DND-41 (cell line): ENCODE data around the gene KLHDC7B.
A peak's percentile ranks its signal among the peaks of the same experiment; 100 is the strongest.

Experiments
- ATAC-seq: fragments of 200-7000 bp; cut with Tn5 transposase; 3 replicates; pipeline ENCODE4 v1.9.1; 2021; ENCODE audit warnings: low read depth; ENCODE audit not compliant: insufficient read depth
- DNase-seq: peaks from one replicate; pipeline ENCODE4 v3.0.0-alpha.2; 2020
- H2AFZ ChIP-seq: 2 replicates; pipeline ENCODE4 v1.6.0; 2012; ENCODE audit warnings: low read depth, low read length
- H3K27ac ChIP-seq: 2 replicates; pipeline ENCODE4 v1.5.1; 2012; ENCODE audit warnings: low read length, inconsistent platforms
- H3K27me3 ChIP-seq: fragments of 200-600 bp; sonication (generic); 2 replicates; pipeline ENCODE4 v1.6.0; 2012; ENCODE audit warnings: low read length, mild to moderate bottlenecking, inconsistent platforms; ENCODE audit not compliant: insufficient read depth, poor library complexity
- H3K36me3 ChIP-seq: 2 replicates; pipeline ENCODE4 v1.5.1; 2012; ENCODE audit warnings: low read length, inconsistent platforms; ENCODE audit not compliant: insufficient read depth
- H3K4me1 ChIP-seq: 2 replicates; pipeline ENCODE4 v1.5.1; 2012; ENCODE audit warnings: mild to moderate bottlenecking, low read length; ENCODE audit not compliant: insufficient read depth
- H3K4me2 ChIP-seq: 2 replicates; pipeline ENCODE4 v1.6.0; 2012; ENCODE audit warnings: mild to moderate bottlenecking, moderate library complexity, low read length, inconsistent platforms; ENCODE audit not compliant: insufficient read depth
- H3K4me3 ChIP-seq, 2 experiments: fragments of 200-600 bp in 1 of 2; shearing (Covaris generic) in 1 of 2; 2 replicates each; pipeline ENCODE4 v1.5.1; 2012 to 2016; ENCODE audit warnings: inconsistent platforms in 2 of 2, low read length in 2 of 2, mild to moderate bottlenecking in 2 of 2, low read depth in 1 of 2, moderate library complexity in 1 of 2
- H3K79me2 ChIP-seq: 2 replicates; pipeline ENCODE4 v1.6.0; 2012; ENCODE audit warnings: low read length, inconsistent platforms; ENCODE audit not compliant: insufficient read depth
- H3K9ac ChIP-seq: 2 replicates; pipeline ENCODE4 v1.6.0; 2012; ENCODE audit warnings: low read depth, mild to moderate bottlenecking, inconsistent platforms, low read length, moderate library complexity
- H3K9me3 ChIP-seq: 2 replicates; pipeline ENCODE4 v1.5.1; 2012; ENCODE audit warnings: low read length, moderate library complexity, mild to moderate bottlenecking, inconsistent platforms; ENCODE audit not compliant: insufficient read depth, severe bottlenecking
- H4K20me1 ChIP-seq: 2 replicates; pipeline ENCODE4 v1.6.0; 2012; ENCODE audit warnings: low read length; ENCODE audit not compliant: insufficient read depth
- EZH2 ChIP-seq: IDR thresholded peaks from 3 replicates; pipeline ENCODE4 v1.6.1; 2012; ENCODE audit warnings: borderline replicate concordance, low read depth, mild to moderate bottlenecking, moderate library complexity, low read length, inconsistent platforms; ENCODE audit not compliant: severe bottlenecking
- TF ChIP-seq, protein P1 (sequence below): IDR thresholded peaks from 2 replicates; pipeline ENCODE4 v1.5.1; 2012; ENCODE audit warnings: borderline replicate concordance, low read length, moderate library complexity, mild to moderate bottlenecking; ENCODE audit not compliant: poor library complexity, severe bottlenecking; ENCODE audit errors: extremely low read depth

KLHDC7B gene

DNA sequence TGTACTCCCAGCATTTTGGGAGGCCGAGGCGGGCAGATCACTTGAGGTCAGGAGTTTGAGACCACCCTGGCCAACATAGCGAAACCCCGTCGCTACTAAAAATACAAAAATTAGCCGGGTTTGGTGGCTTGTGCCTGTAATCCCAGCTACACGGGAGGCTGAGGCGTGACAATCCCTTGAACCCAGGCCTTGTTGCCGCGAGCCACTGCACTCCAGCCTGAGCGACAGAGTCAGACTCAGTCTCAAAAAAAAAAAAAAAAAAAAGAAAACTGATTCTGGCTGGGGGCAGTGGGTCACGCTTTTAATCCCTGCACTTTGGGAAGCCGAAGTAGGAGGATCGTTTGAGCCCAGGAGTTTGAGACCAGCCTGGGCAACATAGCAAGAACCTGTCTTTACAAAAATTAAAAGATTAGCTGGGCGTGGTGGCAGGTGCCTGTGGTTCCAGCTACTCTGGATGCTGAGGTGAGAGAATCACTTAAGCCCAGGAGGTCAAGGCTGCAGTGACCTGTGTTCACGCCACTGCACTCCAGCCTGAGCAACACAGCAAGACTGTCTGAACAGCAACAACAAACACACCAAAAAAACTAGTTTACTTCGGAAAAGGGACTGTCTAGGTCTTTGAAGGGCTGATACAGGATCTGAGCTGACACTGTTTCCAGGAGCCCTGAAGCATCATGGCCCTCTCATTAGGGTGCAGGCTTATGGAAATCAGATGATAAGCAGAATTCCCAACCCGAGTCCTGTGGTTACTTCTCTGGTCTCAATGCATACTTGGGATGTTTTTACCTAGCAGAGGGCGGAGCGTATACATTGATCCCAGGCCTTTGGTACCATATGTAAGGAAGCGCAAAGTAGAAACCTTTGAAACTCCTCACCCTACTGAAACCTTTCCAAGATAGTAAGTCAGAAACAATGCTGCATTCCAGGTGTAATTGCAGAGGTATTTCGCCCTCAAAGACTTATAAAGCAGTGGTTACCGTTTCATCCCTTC, 38.7 kb downstream of the KLHDC7B start:
- ATAC-seq, result no peak
- H3K4me2 ChIP-seq, result peak overlapping the region; percentile 89
- no peak overlapping the region for H3K27ac ChIP-seq
- H4K20me1 ChIP-seq, result peaks cover 13% of the 10 kb centered on the region; the same call in 1 of the 2 replicates
- H3K9me3 ChIP-seq, result no peaks in the 10 kb centered on the region
- no peaks in the 10 kb centered on the region for H3K27me3 ChIP-seq
- TF ChIP-seq, protein P1, sequence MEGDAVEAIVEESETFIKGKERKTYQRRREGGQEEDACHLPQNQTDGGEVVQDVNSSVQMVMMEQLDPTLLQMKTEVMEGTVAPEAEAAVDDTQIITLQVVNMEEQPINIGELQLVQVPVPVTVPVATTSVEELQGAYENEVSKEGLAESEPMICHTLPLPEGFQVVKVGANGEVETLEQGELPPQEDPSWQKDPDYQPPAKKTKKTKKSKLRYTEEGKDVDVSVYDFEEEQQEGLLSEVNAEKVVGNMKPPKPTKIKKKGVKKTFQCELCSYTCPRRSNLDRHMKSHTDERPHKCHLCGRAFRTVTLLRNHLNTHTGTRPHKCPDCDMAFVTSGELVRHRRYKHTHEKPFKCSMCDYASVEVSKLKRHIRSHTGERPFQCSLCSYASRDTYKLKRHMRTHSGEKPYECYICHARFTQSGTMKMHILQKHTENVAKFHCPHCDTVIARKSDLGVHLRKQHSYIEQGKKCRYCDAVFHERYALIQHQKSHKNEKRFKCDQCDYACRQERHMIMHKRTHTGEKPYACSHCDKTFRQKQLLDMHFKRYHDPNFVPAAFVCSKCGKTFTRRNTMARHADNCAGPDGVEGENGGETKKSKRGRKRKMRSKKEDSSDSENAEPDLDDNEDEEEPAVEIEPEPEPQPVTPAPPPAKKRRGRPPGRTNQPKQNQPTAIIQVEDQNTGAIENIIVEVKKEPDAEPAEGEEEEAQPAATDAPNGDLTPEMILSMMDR, result no peak
- TF ChIP-seq EZH2, result no peak
- no peak for DNase-seq
- H3K4me3 ChIP-seq, result peak overlapping the region in 1 of 2 experiments; percentile 91; a peak in 2 of 4 replicates
- H3K36me3 ChIP-seq, result peaks cover 24% of the 10 kb centered on the region
- no peak overlapping the region for H2AFZ ChIP-seq
- peak overlapping the region; percentile 100 for H3K9ac ChIP-seq
- peaks cover 30% of the 10 kb centered on the region for H3K4me1 ChIP-seq
- peaks cover 24% of the 10 kb centered on the region for H3K79me2 ChIP-seq

DNA sequence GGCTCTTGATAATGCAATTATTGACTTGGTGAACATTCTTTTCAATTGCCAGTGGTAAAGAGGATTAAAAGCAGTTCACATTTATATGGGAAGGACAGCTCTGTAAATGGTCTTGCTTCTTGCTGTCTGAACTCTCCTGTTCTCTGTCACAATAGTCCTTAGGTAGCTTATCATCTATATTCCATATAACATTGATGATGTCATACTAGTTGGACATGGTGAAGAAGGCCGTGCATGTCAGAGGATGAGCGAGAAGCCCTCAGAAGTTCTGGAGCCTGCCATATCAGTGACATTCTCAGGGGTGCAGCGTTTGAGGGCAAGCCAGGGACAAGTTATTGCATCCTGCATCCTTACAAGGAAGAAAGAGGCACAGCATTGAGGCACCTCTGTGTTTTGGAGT, 39.5 kb downstream of the KLHDC7B start:
- no peak for DNase-seq
- H3K4me3 ChIP-seq, result no peak overlapping the region

DNA sequence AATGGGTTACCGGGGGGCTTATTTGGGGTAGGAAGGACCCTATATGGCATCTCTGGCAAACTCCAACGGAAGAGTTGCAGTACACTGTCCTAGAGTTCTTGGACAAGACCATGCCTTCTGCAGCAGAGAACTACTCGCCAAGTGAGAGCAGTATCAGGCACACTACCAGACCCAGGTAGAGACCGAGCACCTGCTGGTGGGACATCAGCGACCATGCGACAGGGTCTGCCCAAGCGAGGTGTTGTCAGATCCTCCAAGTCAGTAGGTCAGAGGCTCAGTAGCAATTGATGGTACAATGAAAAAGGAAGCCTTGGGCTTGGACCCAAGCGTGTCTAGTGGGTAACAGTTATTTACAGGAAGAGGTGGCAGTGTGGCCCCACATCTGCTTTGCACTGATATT, 40.1 kb downstream of the KLHDC7B start:
- H3K36me3 ChIP-seq, result peaks cover 12% of the 10 kb centered on the region
- no peaks in the 10 kb centered on the region for H3K9me3 ChIP-seq
- no peak overlapping the region for H3K4me2 ChIP-seq
- H3K9ac ChIP-seq, result no peak overlapping the region
- H3K4me3 ChIP-seq, result no peak overlapping the region
- no peak for TF ChIP-seq EZH2
- TF ChIP-seq, protein P1, result no peak
- ATAC-seq (no peak), DNase-seq (no peak)
- H3K27me3 ChIP-seq, result no peaks in the 10 kb centered on the region
- peaks cover 21% of the 10 kb centered on the region for H3K4me1 ChIP-seq
- no peak overlapping the region for H3K27ac ChIP-seq
- 0 out of 2 replicates have a peak, but pooled peaks cover 9% of the 10 kb centered on the region for H4K20me1 ChIP-seq
- H3K79me2 ChIP-seq, result peaks cover 24% of the 10 kb centered on the region
- H2AFZ ChIP-seq, result no peak overlapping the region

More for the DNA sequence above, 39.5 kb downstream of the KLHDC7B start:
- no peak for TF ChIP-seq EZH2
- TF ChIP-seq, protein P1, result no peak
- no peak overlapping the region for H2AFZ ChIP-seq
- H4K20me1 ChIP-seq, result peaks cover 12% of the 10 kb centered on the region; the same call in 1 of the 2 replicates
- H3K79me2 ChIP-seq, result peaks cover 24% of the 10 kb centered on the region
- no peak overlapping the region for H3K27ac ChIP-seq
- no peak overlapping the region for H3K4me2 ChIP-seq
- peaks cover 16% of the 10 kb centered on the region for H3K36me3 ChIP-seq
- H3K4me1 ChIP-seq, result peaks cover 25% of the 10 kb centered on the region
- H3K9me3 ChIP-seq, result no peaks in the 10 kb centered on the region
- H3K27me3 ChIP-seq, result no peaks in the 10 kb centered on the region
- no peak for ATAC-seq
- H3K9ac ChIP-seq, result no peak overlapping the region
